Ishikawa (cell line): Measurements from ENCODE around the gene FOXO6.

Source experiments
- CEBPB ChIP-seq: IDR thresholded peaks from 2 replicates; pipeline ENCODE4 v1.6.1; 2012
- EGR1 ChIP-seq: IDR thresholded peaks from 2 replicates; pipeline ENCODE4 v1.6.1; 2012
- EP300 ChIP-seq: IDR thresholded peaks from 2 replicates; pipeline ENCODE4 v1.6.1; 2012; ENCODE audit warnings: borderline replicate concordance
- FOXM1 ChIP-seq: IDR thresholded peaks from 2 replicates; pipeline ENCODE4 v1.6.1; 2012; ENCODE audit warnings: low read depth, borderline replicate concordance
- MAX ChIP-seq: IDR thresholded peaks from 2 replicates; pipeline ENCODE4 v1.6.1; 2012
- RAD21 ChIP-seq: IDR thresholded peaks from 2 replicates; pipeline ENCODE4 v1.6.1; 2012; ENCODE audit warnings: low read depth
- TAF1 ChIP-seq: IDR thresholded peaks from 2 replicates; pipeline ENCODE4 v1.6.1; 2012; ENCODE audit warnings: low read depth, mild to moderate bottlenecking
- TCF12 ChIP-seq: IDR thresholded peaks from 2 replicates; pipeline ENCODE4 v1.6.1; 2012; ENCODE audit warnings: low read depth
- YY1 ChIP-seq: IDR thresholded peaks from 2 replicates; pipeline ENCODE4 v1.6.1; 2012; ENCODE audit warnings: low read depth
- TF ChIP-seq, protein P1 (sequence below): IDR thresholded peaks from 2 replicates; pipeline ENCODE4 v1.6.1; 2012
- TF ChIP-seq, protein P2 (sequence below): IDR thresholded peaks from 2 replicates; pipeline ENCODE4 v1.6.1; 2012; ENCODE audit warnings: low read depth, mild to moderate bottlenecking

- TF ChIP-seq MAX: no peak
- TF ChIP-seq TAF1: no peak
- TF ChIP-seq RAD21: no peak
- TF ChIP-seq, protein P1, sequence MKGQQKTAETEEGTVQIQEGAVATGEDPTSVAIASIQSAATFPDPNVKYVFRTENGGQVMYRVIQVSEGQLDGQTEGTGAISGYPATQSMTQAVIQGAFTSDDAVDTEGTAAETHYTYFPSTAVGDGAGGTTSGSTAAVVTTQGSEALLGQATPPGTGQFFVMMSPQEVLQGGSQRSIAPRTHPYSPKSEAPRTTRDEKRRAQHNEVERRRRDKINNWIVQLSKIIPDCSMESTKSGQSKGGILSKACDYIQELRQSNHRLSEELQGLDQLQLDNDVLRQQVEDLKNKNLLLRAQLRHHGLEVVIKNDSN: no peak
- TF ChIP-seq EGR1: no peak
- TF ChIP-seq TCF12: no peak
- no peak for TF ChIP-seq EP300
- no peak for TF ChIP-seq YY1
- TF ChIP-seq, protein P2, sequence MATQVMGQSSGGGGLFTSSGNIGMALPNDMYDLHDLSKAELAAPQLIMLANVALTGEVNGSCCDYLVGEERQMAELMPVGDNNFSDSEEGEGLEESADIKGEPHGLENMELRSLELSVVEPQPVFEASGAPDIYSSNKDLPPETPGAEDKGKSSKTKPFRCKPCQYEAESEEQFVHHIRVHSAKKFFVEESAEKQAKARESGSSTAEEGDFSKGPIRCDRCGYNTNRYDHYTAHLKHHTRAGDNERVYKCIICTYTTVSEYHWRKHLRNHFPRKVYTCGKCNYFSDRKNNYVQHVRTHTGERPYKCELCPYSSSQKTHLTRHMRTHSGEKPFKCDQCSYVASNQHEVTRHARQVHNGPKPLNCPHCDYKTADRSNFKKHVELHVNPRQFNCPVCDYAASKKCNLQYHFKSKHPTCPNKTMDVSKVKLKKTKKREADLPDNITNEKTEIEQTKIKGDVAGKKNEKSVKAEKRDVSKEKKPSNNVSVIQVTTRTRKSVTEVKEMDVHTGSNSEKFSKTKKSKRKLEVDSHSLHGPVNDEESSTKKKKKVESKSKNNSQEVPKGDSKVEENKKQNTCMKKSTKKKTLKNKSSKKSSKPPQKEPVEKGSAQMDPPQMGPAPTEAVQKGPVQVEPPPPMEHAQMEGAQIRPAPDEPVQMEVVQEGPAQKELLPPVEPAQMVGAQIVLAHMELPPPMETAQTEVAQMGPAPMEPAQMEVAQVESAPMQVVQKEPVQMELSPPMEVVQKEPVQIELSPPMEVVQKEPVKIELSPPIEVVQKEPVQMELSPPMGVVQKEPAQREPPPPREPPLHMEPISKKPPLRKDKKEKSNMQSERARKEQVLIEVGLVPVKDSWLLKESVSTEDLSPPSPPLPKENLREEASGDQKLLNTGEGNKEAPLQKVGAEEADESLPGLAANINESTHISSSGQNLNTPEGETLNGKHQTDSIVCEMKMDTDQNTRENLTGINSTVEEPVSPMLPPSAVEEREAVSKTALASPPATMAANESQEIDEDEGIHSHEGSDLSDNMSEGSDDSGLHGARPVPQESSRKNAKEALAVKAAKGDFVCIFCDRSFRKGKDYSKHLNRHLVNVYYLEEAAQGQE: no peak
- TF ChIP-seq FOXM1: no peak
- no peak for TF ChIP-seq CEBPB
Observed at GRCh38 chr1:41380195-41380594, 19.0 kb downstream of the FOXO6 start.
